Breast epithelium (tissue), 4 donors: ENCODE measurements around the gene CAMSAP1. TPM values are rescaled to one million over a fixed set of nuclear protein-coding genes. Genes with fewer than 3 reads are reported as not detected.

Experiments
- DNase-seq, 2 donors: peaks; one replicate each; pipeline ENCODE4 v3.0.0-alpha.2; 2019; ENCODE audit warnings: low spot score in 2 of 2
- H3K27ac ChIP-seq, 2 donors: fragments of 200-600 bp; sonication (generic) in 1 of 2; one replicate each; pipeline ENCODE4 v1.5.1; 2016 to 2019; ENCODE audit warnings: mild to moderate bottlenecking in 1 of 2
- H3K27me3 ChIP-seq, 2 donors: fragments of 200-600 bp; sonication (generic) in 1 of 2; one replicate each; pipeline versions ENCODE4 v1.5.1 to v1.6.0; 2017 to 2019; ENCODE audit warnings: control low read depth in 1 of 2, mild to moderate bottlenecking in 1 of 2
- H3K36me3 ChIP-seq: fragments of 200-600 bp; one replicate; pipeline ENCODE4 v1.5.1; 2019
- H3K4me1 ChIP-seq, 2 donors: fragments of 200-600 bp; sonication (generic); one replicate each; pipeline ENCODE4 v1.5.1; 2016 to 2019; ENCODE audit warnings: control low read depth in 1 of 2
- H3K4me3 ChIP-seq, 3 donors: fragments of 200-600 bp; sonication (generic); 1 replicate in 2 of 3; 2 replicates in 1 of 3; pipeline ENCODE4 v1.5.1; 2016 to 2019; ENCODE audit warnings: mild to moderate bottlenecking in 3 of 3, moderate library complexity in 2 of 3
- H3K9me3 ChIP-seq, 2 donors: fragments of 200-600 bp; sonication (generic) in 1 of 2; one replicate each; pipeline ENCODE4 v1.5.1; 2016 to 2019; ENCODE audit warnings: control low read depth in 1 of 2
- POLR2A ChIP-seq: fragments of 450-650 bp; IDR thresholded peaks from one replicate; pipeline ENCODE4 v1.6.1; 2016; ENCODE audit warnings: antibody characterized with exemption, mild to moderate bottlenecking, moderate library complexity
- POLR2AphosphoS5 ChIP-seq, 3 donors: sonication (generic); formaldehyde crosslinking; IDR thresholded peaks; one replicate each; pipeline ENCODE4 v1.6.1; 2017; ENCODE audit warnings: antibody characterized with exemption in 3 of 3
- intact Hi-C: fragments of 100-400 bp; cut with DNase I; formaldehyde crosslinking; loops from one replicate; pipeline ENCODE4 v1.15.1; 2023; ENCODE audit warnings: low total_unique reads
- total RNA-seq, 3 donors: library from RNA; depleted of rRNA; stranded (reverse); fragments of >200 nt; gene quantifications; one replicate each; pipeline ENCODE4 v1.1.0, GENCODE V29; 2016
- TF ChIP-seq, protein P1 (sequence below), 3 donors: fragments of 450-650 bp; IDR thresholded peaks; one replicate each; pipeline ENCODE4 v1.5.1; 2016 to 2017; ENCODE audit warnings: antibody characterized with exemption in 3 of 3, mild to moderate bottlenecking in 3 of 3, moderate library complexity in 3 of 3

Gene CAMSAP1
- total RNA-seq, 3 donors from 2014 or later: 25.0 to 29.8 (median 29.0) TPM

DNA sequence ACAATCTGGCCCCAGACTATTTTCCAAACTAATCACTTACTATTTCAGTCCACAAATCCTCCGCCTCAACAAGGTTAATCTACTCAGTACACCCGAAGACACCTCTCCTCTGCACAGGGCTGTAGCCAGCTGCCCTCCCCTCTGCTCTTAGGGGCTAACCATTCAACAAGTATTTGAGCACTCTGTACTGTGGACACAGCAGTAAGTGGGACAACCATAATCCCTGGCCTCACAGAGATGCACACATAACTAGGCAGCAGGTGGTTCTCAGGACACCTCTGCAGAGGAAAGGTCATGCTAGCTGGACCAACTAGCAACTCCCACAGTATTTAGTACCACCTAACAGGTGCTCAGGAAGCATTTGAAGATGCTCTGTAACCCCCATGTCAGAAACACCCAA, 5.5 kb downstream of the CAMSAP1 start:
- no peaks in the 10 kb centered on the region for H3K9me3 ChIP-seq
- DNase-seq: no peak
- intact Hi-C loops: no loop called here
- H3K36me3 ChIP-seq: no peaks in the 10 kb centered on the region
- H3K4me3 ChIP-seq: no peak overlapping the region
- H3K27me3 ChIP-seq: no peaks in the 10 kb centered on the region
- no peak overlapping the region for H3K27ac ChIP-seq
- H3K4me1 ChIP-seq: no peaks in the 10 kb centered on the region
- TF ChIP-seq, protein P1, sequence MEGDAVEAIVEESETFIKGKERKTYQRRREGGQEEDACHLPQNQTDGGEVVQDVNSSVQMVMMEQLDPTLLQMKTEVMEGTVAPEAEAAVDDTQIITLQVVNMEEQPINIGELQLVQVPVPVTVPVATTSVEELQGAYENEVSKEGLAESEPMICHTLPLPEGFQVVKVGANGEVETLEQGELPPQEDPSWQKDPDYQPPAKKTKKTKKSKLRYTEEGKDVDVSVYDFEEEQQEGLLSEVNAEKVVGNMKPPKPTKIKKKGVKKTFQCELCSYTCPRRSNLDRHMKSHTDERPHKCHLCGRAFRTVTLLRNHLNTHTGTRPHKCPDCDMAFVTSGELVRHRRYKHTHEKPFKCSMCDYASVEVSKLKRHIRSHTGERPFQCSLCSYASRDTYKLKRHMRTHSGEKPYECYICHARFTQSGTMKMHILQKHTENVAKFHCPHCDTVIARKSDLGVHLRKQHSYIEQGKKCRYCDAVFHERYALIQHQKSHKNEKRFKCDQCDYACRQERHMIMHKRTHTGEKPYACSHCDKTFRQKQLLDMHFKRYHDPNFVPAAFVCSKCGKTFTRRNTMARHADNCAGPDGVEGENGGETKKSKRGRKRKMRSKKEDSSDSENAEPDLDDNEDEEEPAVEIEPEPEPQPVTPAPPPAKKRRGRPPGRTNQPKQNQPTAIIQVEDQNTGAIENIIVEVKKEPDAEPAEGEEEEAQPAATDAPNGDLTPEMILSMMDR (IDR thresholded peaks at IDR 0.05): no peak
- TF ChIP-seq POLR2AphosphoS5 (IDR thresholded peaks at IDR 0.05) (no peak), POLR2A (no peak)

DNA sequence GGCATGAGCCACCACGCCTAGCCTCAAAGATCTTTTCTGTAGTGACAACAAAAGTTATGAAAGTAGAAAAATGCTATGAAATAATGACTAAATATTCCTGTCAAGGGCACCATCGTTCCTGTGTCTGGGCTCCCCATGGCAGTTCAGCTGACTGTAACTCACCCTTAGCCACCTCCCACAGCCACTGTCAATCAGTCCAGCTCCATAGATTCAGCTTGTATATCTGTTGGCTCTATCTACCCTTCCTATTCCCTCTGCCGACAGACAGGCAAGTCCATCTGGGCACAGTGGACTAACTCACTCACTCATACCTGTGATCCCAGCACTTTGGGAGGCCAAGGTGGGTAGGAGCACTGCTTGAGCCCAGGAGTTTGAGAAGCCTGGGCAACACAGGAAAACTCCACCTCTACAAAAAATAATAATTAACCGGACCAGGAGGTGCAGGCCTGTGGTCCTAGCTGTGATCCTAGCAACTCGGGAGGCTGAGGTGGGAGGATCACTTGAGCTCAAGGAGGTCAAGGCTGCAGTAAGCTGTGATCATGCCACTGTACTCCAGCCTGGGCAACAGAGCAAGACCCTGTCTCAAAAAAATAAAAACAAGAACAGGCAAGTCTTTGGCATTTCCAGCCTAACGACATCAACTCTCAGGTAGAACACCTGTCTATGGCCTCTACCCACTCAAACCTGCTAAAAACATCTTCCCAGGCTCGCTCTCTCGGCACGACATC, 6.2 kb downstream of the CAMSAP1 start:
- Histone ChIP-seq H3K9me3 (no peaks in the 10 kb centered on the region), H3K27ac (no peak overlapping the region), H3K27me3 (no peaks in the 10 kb centered on the region), H3K4me1 (no peaks in the 10 kb centered on the region), H3K4me3 (no peak overlapping the region), H3K36me3 (no peaks in the 10 kb centered on the region)
- TF ChIP-seq POLR2A (no peak), POLR2AphosphoS5 (IDR thresholded peaks at IDR 0.05) (no peak)
- TF ChIP-seq, protein P1 (IDR thresholded peaks at IDR 0.05): no peak
- intact Hi-C loops: no loop called here
- no peak for DNase-seq

DNA sequence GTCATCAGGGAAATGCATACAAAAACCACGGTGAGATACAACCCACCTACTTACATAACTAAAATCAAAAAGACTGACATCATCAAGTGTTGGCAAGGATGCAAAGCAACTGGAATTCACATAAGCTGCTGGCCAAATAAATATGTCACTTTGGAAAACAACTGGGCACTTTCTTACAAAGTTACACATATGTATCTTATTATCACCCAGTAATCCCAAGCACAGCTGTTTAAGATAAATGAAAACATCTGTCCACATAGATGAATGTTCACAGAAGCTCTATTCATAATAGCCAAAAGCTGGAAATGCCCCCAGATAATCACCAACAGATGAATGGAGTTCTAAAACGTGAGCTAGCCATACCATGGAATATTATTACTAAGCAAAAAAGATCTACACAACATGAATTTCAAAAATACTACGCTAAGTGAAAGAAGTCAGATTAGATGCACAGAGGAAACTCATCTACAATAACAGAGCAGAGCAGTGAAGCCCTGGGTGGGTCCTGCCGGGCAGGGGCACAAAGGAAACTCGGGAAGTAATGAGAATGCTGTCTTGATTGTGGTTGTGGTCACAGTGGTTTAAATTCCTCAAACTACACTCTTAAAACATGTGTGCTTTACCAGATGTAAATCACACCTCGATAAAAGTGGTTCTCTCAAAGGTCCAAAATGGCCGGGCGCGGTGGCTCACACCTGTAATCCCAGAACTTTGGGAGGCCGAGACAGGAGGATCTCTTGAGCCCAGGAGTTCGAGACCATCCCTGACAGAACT, 8.5 kb downstream of the CAMSAP1 start:
- intact Hi-C loops: no loop called here

DNA sequence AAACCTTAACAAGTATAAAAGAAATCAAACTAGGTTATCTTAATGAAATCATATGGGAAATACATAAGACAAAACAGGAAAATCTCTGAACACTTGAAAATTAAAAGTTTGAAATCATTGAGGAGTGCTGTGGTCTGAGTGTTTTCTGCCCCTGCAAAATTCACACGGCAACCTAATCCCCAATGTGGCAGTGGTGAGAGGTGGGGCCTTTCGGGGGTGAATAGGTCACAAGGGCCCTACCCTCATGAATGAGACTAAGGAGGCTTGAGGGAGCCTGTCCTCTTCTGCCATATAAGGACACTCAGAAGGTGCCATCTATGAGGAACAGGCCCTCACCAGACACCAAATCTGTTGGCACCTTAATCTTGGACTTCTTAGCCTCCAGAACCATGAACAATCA, 10.7 kb downstream of the CAMSAP1 start:
- no peaks in the 10 kb centered on the region for H3K36me3 ChIP-seq
- H3K4me1 ChIP-seq: no peaks in the 10 kb centered on the region
- no peaks in the 10 kb centered on the region for H3K27me3 ChIP-seq
- no peak overlapping the region for H3K4me3 ChIP-seq
- DNase-seq: no peak
- no peak overlapping the region for H3K27ac ChIP-seq
- no peak for TF ChIP-seq POLR2AphosphoS5 (IDR thresholded peaks at IDR 0.05)
- TF ChIP-seq, protein P1 (IDR thresholded peaks at IDR 0.05): no peak
- TF ChIP-seq POLR2A: no peak
- intact Hi-C loops: no loop called here
- H3K9me3 ChIP-seq: no peaks in the 10 kb centered on the region

More for the DNA sequence above, 8.5 kb downstream of the CAMSAP1 start:
- H3K27ac ChIP-seq: no peak overlapping the region
- no peaks in the 10 kb centered on the region for H3K4me1 ChIP-seq
- no peak for DNase-seq
- no peak for TF ChIP-seq POLR2A
- no peak for TF ChIP-seq POLR2AphosphoS5 (IDR thresholded peaks at IDR 0.05)
- TF ChIP-seq, protein P1 (IDR thresholded peaks at IDR 0.05): no peak
- no peaks in the 10 kb centered on the region for H3K36me3 ChIP-seq
- no peak overlapping the region for H3K4me3 ChIP-seq
- H3K27me3 ChIP-seq: no peaks in the 10 kb centered on the region
- no peaks in the 10 kb centered on the region for H3K9me3 ChIP-seq

DNA sequence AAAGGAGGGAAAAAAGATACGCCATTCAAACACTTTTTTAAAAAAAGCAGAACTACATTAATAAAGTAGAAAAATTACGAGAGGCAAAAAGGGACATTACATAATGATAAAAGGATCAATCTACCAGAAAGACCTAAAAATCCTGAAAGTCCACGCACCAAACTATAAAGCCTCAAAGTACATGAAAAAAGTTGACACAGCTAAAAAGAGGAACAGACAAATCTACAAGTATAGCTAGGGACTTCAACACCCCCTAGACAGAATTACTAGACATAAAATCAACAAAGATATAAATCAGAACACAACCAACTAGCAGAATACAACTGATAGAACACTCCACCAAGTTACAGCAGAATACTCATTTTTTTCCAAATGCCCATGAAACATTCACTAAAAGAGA, 11.1 kb downstream of the CAMSAP1 start:
- H3K36me3 ChIP-seq: no peaks in the 10 kb centered on the region
- no peak overlapping the region for H3K27ac ChIP-seq
- H3K27me3 ChIP-seq: no peaks in the 10 kb centered on the region
- intact Hi-C loops: no loop called here
- TF ChIP-seq, protein P1 (IDR thresholded peaks at IDR 0.05): no peak
- no peak for TF ChIP-seq POLR2A
- no peak for TF ChIP-seq POLR2AphosphoS5 (IDR thresholded peaks at IDR 0.05)
- no peak overlapping the region for H3K4me3 ChIP-seq
- DNase-seq: no peak
- peaks cover 0 to 2% of the 10 kb centered on the region in 2 donors for H3K4me1 ChIP-seq
- H3K9me3 ChIP-seq: no peaks in the 10 kb centered on the region
